ENCODE results near the gene RSRC2.
A peak's percentile ranks its signal among the peaks of the same experiment; 100 is the strongest.
"Not testable (repeated sequence)": the region's sequence is repeated elsewhere in the genome, so short reads cannot be mapped to it uniquely, and the experiment has no call there.

Gene RSRC2

GRCh38 chr12:122526683-122527477, at the start of gene RSRC2, which contains the start of gene KNTC1:
Gene RSRC2 (minus strand): TSS chr12:122526936. CDS start chr12:122526853, 83 bp downstream.
Gene KNTC1 (plus strand): TSS chr12:122527249. CDS start chr12:122530064, 2,815 bp downstream.
- DNase-seq (ENCODE audit: low read depth), result peak; percentile 100

- no peak for DNase-seq (ENCODE audit: low read depth)
These were observed 45.1 kb upstream of the RSRC2 start for GRCh38 chr12:122571821-122572220.

- not testable (repeated sequence) for DNase-seq (ENCODE audit: low read depth)
These were observed 43.3 kb upstream of the RSRC2 start for GRCh38 chr12:122570006-122570405.

- no peak for DNase-seq (ENCODE audit: low read depth)
These were observed 42.6 kb upstream of the RSRC2 start for GRCh38 chr12:122569288-122569687.

GRCh38 chr12:122566816-122567215, 40.1 kb upstream of the RSRC2 start:
- not testable (repeated sequence) for DNase-seq (ENCODE audit: low read depth)

GRCh38 chr12:122563361-122563760, 36.6 kb upstream of the RSRC2 start:
- no peak for DNase-seq (ENCODE audit: low read depth)

GRCh38 chr12:122560138-122560537, 33.4 kb upstream of the RSRC2 start:
- DNase-seq (ENCODE audit: low read depth), result no peak

- DNase-seq (ENCODE audit: low read depth), result no peak
These were observed 32.3 kb upstream of the RSRC2 start for GRCh38 chr12:122558745-122559641.

- no peak for DNase-seq (ENCODE audit: low read depth)
These were observed 20.6 kb upstream of the RSRC2 start for GRCh38 chr12:122547330-122547729.

- no peak for DNase-seq (ENCODE audit: low read depth)
These were observed 19.1 kb upstream of the RSRC2 start for GRCh38 chr12:122545855-122546254.

- no peak for DNase-seq (ENCODE audit: low read depth)
These were observed 17.8 kb upstream of the RSRC2 start for GRCh38 chr12:122544537-122544936.

- DNase-seq (ENCODE audit: low read depth), result no peak
These were observed 11.8 kb upstream of the RSRC2 start for GRCh38 chr12:122538496-122538895.

GRCh38 chr12:122537021-122537420, 10.3 kb upstream of the RSRC2 start:
- DNase-seq (ENCODE audit: low read depth), result no peak

GRCh38 chr12:122533856-122534255, 7.1 kb upstream of the RSRC2 start:
- no peak for DNase-seq (ENCODE audit: low read depth)

GRCh38 chr12:122528992-122529391, 2.3 kb upstream of the RSRC2 start:
- no peak for DNase-seq (ENCODE audit: low read depth)

- DNase-seq (ENCODE audit: low read depth), result no peak
These were observed 1.8 kb upstream of the RSRC2 start for GRCh38 chr12:122528582-122528981.

- no peak for DNase-seq (ENCODE audit: low read depth)
These were observed 775 bp upstream of the RSRC2 start for GRCh38 chr12:122527478-122527944.

- DNase-seq (ENCODE audit: low read depth), result no peak
These were observed 2.7 kb downstream of the RSRC2 start for GRCh38 chr12:122523846-122524718.

GRCh38 chr12:122523280-122523679, 3.5 kb downstream of the RSRC2 start:
- DNase-seq (ENCODE audit: low read depth), result peak; percentile 35

- DNase-seq (ENCODE audit: low read depth), result no peak
These were observed 6.1 kb downstream of the RSRC2 start for GRCh38 chr12:122520676-122521075.

- no peak for DNase-seq (ENCODE audit: low read depth)
These were observed 7.3 kb downstream of the RSRC2 start for GRCh38 chr12:122519418-122519817.

- DNase-seq (ENCODE audit: low read depth), result no peak
These were observed 7.8 kb downstream of the RSRC2 start for GRCh38 chr12:122518908-122519307.

Measured in GM04504 (cell line).